RWPE2 (cell line): ENCODE data around the gene TM4SF20.

ENCODE experiments used
- ATAC-seq: fragments of 200-7000 bp; cut with Tn5 transposase; 3 replicates; pipeline ENCODE4 v1.9.1; 2021; ENCODE audit warnings: low read depth
- DNase-seq: peaks from one replicate; pipeline ENCODE4 v3.0.0-alpha.2; 2020; ENCODE audit warnings: low spot score
- H3K27ac ChIP-seq: fragments of 450-650 bp; 2 replicates; pipeline ENCODE4 v1.5.1; 2017; ENCODE audit warnings: mild to moderate bottlenecking; ENCODE audit not compliant: poor library complexity, severe bottlenecking
- H3K27me3 ChIP-seq: fragments of 250-450 bp; sonication (Bioruptor Pico); 2 replicates; pipeline ENCODE4 v1.5.1; 2021; ENCODE audit warnings: mild to moderate bottlenecking, moderate library complexity; ENCODE audit not compliant: insufficient read depth, poor library complexity, severe bottlenecking
- H3K36me3 ChIP-seq: fragments of 250-450 bp; sonication (Bioruptor Pico); 2 replicates; pipeline ENCODE4 v1.5.1; 2020; ENCODE audit warnings: low read depth, mild to moderate bottlenecking, moderate library complexity
- H3K4me1 ChIP-seq: fragments of 250-450 bp; sonication (Bioruptor Pico); 2 replicates; pipeline ENCODE4 v1.5.1; 2021; ENCODE audit warnings: mild to moderate bottlenecking, moderate library complexity; ENCODE audit not compliant: insufficient read depth, poor library complexity, severe bottlenecking
- H3K4me3 ChIP-seq: fragments of 250-450 bp; sonication (Bioruptor Pico); 2 replicates; pipeline ENCODE4 v1.5.1; 2021; ENCODE audit warnings: mild to moderate bottlenecking, moderate library complexity; ENCODE audit not compliant: severe bottlenecking
- H3K9me3 ChIP-seq: fragments of 250-450 bp; sonication (Bioruptor Pico); 2 replicates; pipeline ENCODE4 v1.5.1; 2021; ENCODE audit warnings: mild to moderate bottlenecking, moderate library complexity; ENCODE audit not compliant: severe bottlenecking
- CTCF ChIP-seq: fragments of 450-650 bp; IDR thresholded peaks from one replicate; pipeline ENCODE4 v1.5.1; 2017; ENCODE audit warnings: mild to moderate bottlenecking, moderate library complexity; ENCODE audit not compliant: poor library complexity, severe bottlenecking

TM4SF20 gene

GRCh38 chr2:227404585-227405271, 25.6 kb upstream of the TM4SF20 start:
- no peak for ATAC-seq
- Histone ChIP-seq H3K4me1 (peaks cover 27% of the 10 kb centered on the region), H3K36me3 (no peaks in the 10 kb centered on the region), H3K4me3 (no peak overlapping the region), H3K27me3 (no peaks in the 10 kb centered on the region), H3K9me3 (no peaks in the 10 kb centered on the region), H3K27ac (no peak overlapping the region)
- TF ChIP-seq CTCF: no peak
- DNase-seq: no peak

- peaks cover 24% of the 10 kb centered on the region for H3K4me1 ChIP-seq
- DNase-seq: no peak
- no peaks in the 10 kb centered on the region for H3K27me3 ChIP-seq
- no peak overlapping the region for H3K27ac ChIP-seq
- no peak overlapping the region for H3K4me3 ChIP-seq
- H3K36me3 ChIP-seq: no peaks in the 10 kb centered on the region
- TF ChIP-seq CTCF: no peak
- H3K9me3 ChIP-seq: no peaks in the 10 kb centered on the region
- ATAC-seq: peak; percentile 53
Observed at GRCh38 chr2:227402959-227403358, 23.9 kb upstream of the TM4SF20 start.

DNA sequence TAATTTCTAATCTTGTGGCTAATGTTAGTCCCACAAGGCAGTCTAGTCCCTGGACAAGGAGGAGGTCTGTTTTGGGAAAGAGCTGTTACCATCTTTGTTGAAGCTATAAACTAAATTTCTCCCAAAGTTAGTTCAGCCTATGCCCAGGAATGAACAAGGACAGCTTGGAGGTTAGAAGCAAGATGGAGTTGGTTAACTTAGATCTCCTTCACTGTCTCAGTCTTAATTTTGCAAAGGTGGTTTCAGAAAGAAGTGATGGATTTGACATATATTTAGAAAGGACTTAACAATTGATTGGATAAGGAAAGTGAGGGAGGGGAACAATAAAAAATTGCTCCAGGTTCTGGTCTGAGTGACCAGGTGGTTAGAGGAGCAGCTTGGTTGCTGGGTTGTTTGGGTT, 23.2 kb upstream of the TM4SF20 start:
- ATAC-seq: no peak

DNA sequence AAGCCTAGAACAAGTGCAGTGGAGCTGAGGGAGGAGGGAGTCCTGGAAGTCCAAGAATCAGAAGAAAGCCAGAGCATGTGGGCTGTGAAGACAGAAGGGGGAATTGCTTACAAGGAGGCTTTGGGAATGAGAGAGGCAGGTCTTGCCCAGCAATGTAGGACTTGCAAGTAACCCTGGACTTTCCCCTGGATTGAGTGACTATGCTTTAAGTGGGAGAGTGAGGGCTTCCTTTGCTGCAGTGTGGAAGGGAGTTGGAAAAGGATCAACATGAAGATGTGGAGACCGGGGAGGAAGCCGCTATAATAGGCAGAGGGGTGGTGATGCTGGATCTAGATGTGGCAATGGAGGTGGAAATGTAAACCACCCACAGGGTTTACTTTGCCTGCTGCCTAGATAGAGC, 22.4 kb upstream of the TM4SF20 start:
- H3K27ac ChIP-seq: no peak overlapping the region

More for the DNA sequence above, 23.2 kb upstream of the TM4SF20 start:
- TF ChIP-seq CTCF: no peak
- Histone ChIP-seq H3K4me3 (no peak overlapping the region), H3K4me1 (peaks cover 17% of the 10 kb centered on the region), H3K27ac (no peak overlapping the region), H3K27me3 (no peaks in the 10 kb centered on the region), H3K9me3 (no peaks in the 10 kb centered on the region), H3K36me3 (no peaks in the 10 kb centered on the region)
- DNase-seq: no peak

More for the DNA sequence above, 22.4 kb upstream of the TM4SF20 start:
- Histone ChIP-seq H3K9me3 (no peaks in the 10 kb centered on the region), H3K27me3 (no peaks in the 10 kb centered on the region), H3K4me1 (peaks cover 10% of the 10 kb centered on the region), H3K4me3 (no peak overlapping the region), H3K36me3 (no peaks in the 10 kb centered on the region)
- DNase-seq (no peak), ATAC-seq (no peak)
- no peak for TF ChIP-seq CTCF
